GM23338 (cell line): ENCODE data around the gene CARD9. TPM values are rescaled to one million over a fixed set of nuclear protein-coding genes. Genes with fewer than 3 reads are reported as not detected.

Experiments used
- ATAC-seq: fragments of 200-7000 bp; cut with Tn5 transposase; 3 replicates; pipeline ENCODE4 v1.9.1; 2020
- DNase-seq: peaks from one replicate; pipeline ENCODE4 v3.0.0-alpha.2; 2015; ENCODE audit warnings: low spot score
- H2AFZ ChIP-seq: fragments of 200-600 bp; sonication (generic); 2 replicates; pipeline ENCODE4 v1.8.0; 2016; ENCODE audit warnings: antibody characterized with exemption, mild to moderate bottlenecking, moderate library complexity
- H3F3A ChIP-seq: fragments of 200-600 bp; sonication (generic); replicated peaks from 2 replicates; pipeline ENCODE4 v1.8.0; 2017; ENCODE audit warnings: antibody characterized with exemption, mixed run types, low read depth
- H3K27ac ChIP-seq: fragments of 200-600 bp; sonication (generic); 2 replicates; pipeline ENCODE4 v1.6.1; 2016; ENCODE audit warnings: low read depth
- H3K27me3 ChIP-seq: fragments of 200-600 bp; sonication (generic); 2 replicates; pipeline ENCODE4 v1.8.0; 2016; ENCODE audit warnings: mild to moderate bottlenecking, mixed run types, moderate library complexity; ENCODE audit not compliant: insufficient read depth
- H3K36me3 ChIP-seq: fragments of 200-600 bp; sonication (generic); 2 replicates; pipeline ENCODE4 v1.8.0; 2016; ENCODE audit warnings: mild to moderate bottlenecking; ENCODE audit not compliant: insufficient read depth
- H3K4me1 ChIP-seq: fragments of 200-600 bp; sonication (generic); 2 replicates; pipeline ENCODE4 v1.8.0; 2016; ENCODE audit warnings: mild to moderate bottlenecking, moderate library complexity; ENCODE audit not compliant: insufficient read depth
- H3K4me2 ChIP-seq: fragments of 200-600 bp; sonication (generic); 2 replicates; pipeline ENCODE4 v1.7.1; 2017; ENCODE audit warnings: mixed run types
- H3K4me3 ChIP-seq: fragments of 200-600 bp; sonication (generic); 2 replicates; pipeline ENCODE4 v1.6.1; 2016; ENCODE audit warnings: mixed run types
- H3K79me2 ChIP-seq: fragments of 200-600 bp; sonication (generic); replicated peaks from 2 replicates; pipeline ENCODE4 v1.8.0; 2017; ENCODE audit warnings: mild to moderate bottlenecking; ENCODE audit not compliant: insufficient read depth
- H3K9me2 ChIP-seq: fragments of 200-600 bp; sonication (generic); 2 replicates; pipeline ENCODE4 v1.8.0; 2017; ENCODE audit not compliant: insufficient read depth
- H4K20me1 ChIP-seq: fragments of 200-600 bp; sonication (generic); replicated peaks from 2 replicates; pipeline ENCODE4 v1.8.0; 2017; ENCODE audit warnings: mild to moderate bottlenecking; ENCODE audit not compliant: insufficient read depth
- H3K27ac Mint-ChIP-seq: 2 replicates; pipeline ENCODE4 v1.8.0; 2020; ENCODE audit warnings: inconsistent platforms, mild to moderate bottlenecking, moderate library complexity, mixed read lengths
- H3K27me3 Mint-ChIP-seq: 3 replicates; pipeline ENCODE4 v1.8.0; 2022; ENCODE audit warnings: low read depth, mild to moderate bottlenecking, moderate library complexity, mixed read lengths, inconsistent platforms; ENCODE audit not compliant: insufficient read depth, poor library complexity
- H3K36me3 Mint-ChIP-seq: 3 replicates; pipeline ENCODE4 v1.8.0; 2021; ENCODE audit warnings: low read depth, mild to moderate bottlenecking, inconsistent platforms, moderate library complexity, mixed read lengths
- H3K4me1 Mint-ChIP-seq: 3 replicates; pipeline ENCODE4 v1.8.0; 2020; ENCODE audit warnings: mild to moderate bottlenecking, inconsistent platforms, mixed read lengths
- H3K4me3 Mint-ChIP-seq: 3 replicates; pipeline ENCODE4 v1.8.0; 2021; ENCODE audit warnings: moderate library complexity, mild to moderate bottlenecking, inconsistent platforms, mixed read lengths
- H3K9me3 Mint-ChIP-seq: 3 replicates; pipeline ENCODE4 v1.8.0; 2020; ENCODE audit warnings: moderate library complexity, mild to moderate bottlenecking, inconsistent platforms, mixed read lengths
- CREB1 ChIP-seq: fragments of 250-450 bp; sonication (Bioruptor Pico); IDR thresholded peaks from 2 replicates; pipeline ENCODE4 v1.5.0; 2020; ENCODE audit warnings: low read depth, mild to moderate bottlenecking, moderate library complexity
- CTCF ChIP-seq, 2 experiments: fragments of 200-600 bp in 1 of 2; sonication (generic) in 1 of 2; conservative IDR thresholded peaks; 2 replicates each; pipeline versions ENCODE4 v1.5.1 to v1.6.1; 2016 to 2017; ENCODE audit warnings: antibody characterized with exemption in 2 of 2, low read depth in 2 of 2, mild to moderate bottlenecking in 2 of 2, moderate library complexity in 1 of 2
- EZH2 ChIP-seq: fragments of 200-600 bp; sonication (generic); IDR thresholded peaks from one replicate; pipeline ENCODE4 v1.8.0; 2017; ENCODE audit warnings: antibody characterized with exemption, mild to moderate bottlenecking, low read depth; ENCODE audit not compliant: unreplicated experiment
- EZH2phosphoT487 ChIP-seq: fragments of 200-600 bp; sonication (generic); IDR thresholded peaks from one replicate; pipeline ENCODE4 v1.8.1; 2018; ENCODE audit warnings: antibody characterized with exemption; ENCODE audit not compliant: unreplicated experiment
- JUNB ChIP-seq: IDR thresholded peaks from one replicate; pipeline ENCODE4 v1.6.1; 2016; ENCODE audit warnings: antibody characterized with exemption; ENCODE audit not compliant: unreplicated experiment
- NANOG ChIP-seq: IDR thresholded peaks from 2 replicates; pipeline ENCODE4 v1.6.1; 2016; ENCODE audit warnings: antibody characterized with exemption, borderline replicate concordance
- POLR2AphosphoS5 ChIP-seq: IDR thresholded peaks from 2 replicates; pipeline ENCODE4 v1.6.1; 2016; ENCODE audit warnings: antibody characterized with exemption, low read depth
- REST ChIP-seq: IDR thresholded peaks from one replicate; pipeline ENCODE4 v1.6.1; 2018; ENCODE audit warnings: antibody characterized with exemption; ENCODE audit not compliant: unreplicated experiment
- STAT1 ChIP-seq: IDR thresholded peaks from one replicate; pipeline ENCODE4 v1.6.1; 2016; ENCODE audit warnings: antibody characterized with exemption; ENCODE audit not compliant: unreplicated experiment
- ZNF114 ChIP-seq: fragments of 250-450 bp; sonication (Bioruptor Pico); IDR thresholded peaks from 2 replicates; pipeline ENCODE4 v1.5.0; 2020; ENCODE audit warnings: mild to moderate bottlenecking, moderate library complexity
- ZNF331 ChIP-seq: fragments of 250-450 bp; sonication (Bioruptor Pico); IDR thresholded peaks from 2 replicates; pipeline ENCODE4 v1.5.0; 2020; ENCODE audit warnings: low read depth, mild to moderate bottlenecking, moderate library complexity
- polyA plus RNA-seq: library from polyadenylated mRNA; unstranded; fragments of >200 nt; fragmentation: Nextera tagmentation; extraction: Ambion mirVana; gene quantifications from 2 replicates; pipeline ENCODE4 v1.2.1, GENCODE V29; 2016
- total RNA-seq: library from RNA; depleted of rRNA; stranded (reverse); fragments of >200 nt; shearing (Covaris generic); gene quantifications from 2 replicates; pipeline ENCODE4 v1.2.3, GENCODE V29; 2014
- TF ChIP-seq, protein P1 (sequence below): fragments of 250-450 bp; sonication (Bioruptor Pico); IDR thresholded peaks from 2 replicates; pipeline ENCODE4 v1.5.0; 2020; ENCODE audit warnings: mild to moderate bottlenecking, moderate library complexity
- TF ChIP-seq, protein P2 (sequence below): IDR thresholded peaks from 2 replicates; pipeline ENCODE4 v1.6.1; 2016; ENCODE audit warnings: antibody characterized with exemption

Gene CARD9
- total and polyA plus RNA-seq, 2 experiments from 2014 or later = 0.49 to 0.63 TPM

- H3K4me3 Mint-ChIP-seq = no peak overlapping the region
- H3K79me2 ChIP-seq = peaks cover 20% of the 10 kb centered on the region
- H3K9me3 Mint-ChIP-seq = no peaks in the 10 kb centered on the region; the same call in 2 of the 3 replicates
- peaks cover 18% of the 10 kb centered on the region for H3K27me3 Mint-ChIP-seq
- no peak overlapping the region for H3K4me3 ChIP-seq
- peaks cover 8% of the 10 kb centered on the region for H4K20me1 ChIP-seq
- no peak for ATAC-seq
- H3K27ac ChIP-seq = no peak overlapping the region
- no peak for DNase-seq
- no peak overlapping the region for H2AFZ ChIP-seq
- H3K4me2 ChIP-seq = no peak overlapping the region
- H3K36me3 ChIP-seq = peaks cover 25% of the 10 kb centered on the region
- peaks cover 66% of the 10 kb centered on the region for H3K36me3 Mint-ChIP-seq
- peaks cover 27% of the 10 kb centered on the region for H3F3A ChIP-seq
- no peak overlapping the region for H3K27ac Mint-ChIP-seq
- H3K27me3 ChIP-seq = no peaks in the 10 kb centered on the region
- H3K4me1 Mint-ChIP-seq = peaks cover 8% of the 10 kb centered on the region
- H3K4me1 ChIP-seq = peaks cover 3% of the 10 kb centered on the region; the same call in 1 of the 2 replicates
- no peaks in the 10 kb centered on the region for H3K9me2 ChIP-seq
- no peak for TF ChIP-seq ZNF114 (CRISPR knock-in tag)
- no peak for TF ChIP-seq CREB1 (CRISPR knock-in tag)
- TF ChIP-seq NANOG = no peak
- TF ChIP-seq, protein P1, sequence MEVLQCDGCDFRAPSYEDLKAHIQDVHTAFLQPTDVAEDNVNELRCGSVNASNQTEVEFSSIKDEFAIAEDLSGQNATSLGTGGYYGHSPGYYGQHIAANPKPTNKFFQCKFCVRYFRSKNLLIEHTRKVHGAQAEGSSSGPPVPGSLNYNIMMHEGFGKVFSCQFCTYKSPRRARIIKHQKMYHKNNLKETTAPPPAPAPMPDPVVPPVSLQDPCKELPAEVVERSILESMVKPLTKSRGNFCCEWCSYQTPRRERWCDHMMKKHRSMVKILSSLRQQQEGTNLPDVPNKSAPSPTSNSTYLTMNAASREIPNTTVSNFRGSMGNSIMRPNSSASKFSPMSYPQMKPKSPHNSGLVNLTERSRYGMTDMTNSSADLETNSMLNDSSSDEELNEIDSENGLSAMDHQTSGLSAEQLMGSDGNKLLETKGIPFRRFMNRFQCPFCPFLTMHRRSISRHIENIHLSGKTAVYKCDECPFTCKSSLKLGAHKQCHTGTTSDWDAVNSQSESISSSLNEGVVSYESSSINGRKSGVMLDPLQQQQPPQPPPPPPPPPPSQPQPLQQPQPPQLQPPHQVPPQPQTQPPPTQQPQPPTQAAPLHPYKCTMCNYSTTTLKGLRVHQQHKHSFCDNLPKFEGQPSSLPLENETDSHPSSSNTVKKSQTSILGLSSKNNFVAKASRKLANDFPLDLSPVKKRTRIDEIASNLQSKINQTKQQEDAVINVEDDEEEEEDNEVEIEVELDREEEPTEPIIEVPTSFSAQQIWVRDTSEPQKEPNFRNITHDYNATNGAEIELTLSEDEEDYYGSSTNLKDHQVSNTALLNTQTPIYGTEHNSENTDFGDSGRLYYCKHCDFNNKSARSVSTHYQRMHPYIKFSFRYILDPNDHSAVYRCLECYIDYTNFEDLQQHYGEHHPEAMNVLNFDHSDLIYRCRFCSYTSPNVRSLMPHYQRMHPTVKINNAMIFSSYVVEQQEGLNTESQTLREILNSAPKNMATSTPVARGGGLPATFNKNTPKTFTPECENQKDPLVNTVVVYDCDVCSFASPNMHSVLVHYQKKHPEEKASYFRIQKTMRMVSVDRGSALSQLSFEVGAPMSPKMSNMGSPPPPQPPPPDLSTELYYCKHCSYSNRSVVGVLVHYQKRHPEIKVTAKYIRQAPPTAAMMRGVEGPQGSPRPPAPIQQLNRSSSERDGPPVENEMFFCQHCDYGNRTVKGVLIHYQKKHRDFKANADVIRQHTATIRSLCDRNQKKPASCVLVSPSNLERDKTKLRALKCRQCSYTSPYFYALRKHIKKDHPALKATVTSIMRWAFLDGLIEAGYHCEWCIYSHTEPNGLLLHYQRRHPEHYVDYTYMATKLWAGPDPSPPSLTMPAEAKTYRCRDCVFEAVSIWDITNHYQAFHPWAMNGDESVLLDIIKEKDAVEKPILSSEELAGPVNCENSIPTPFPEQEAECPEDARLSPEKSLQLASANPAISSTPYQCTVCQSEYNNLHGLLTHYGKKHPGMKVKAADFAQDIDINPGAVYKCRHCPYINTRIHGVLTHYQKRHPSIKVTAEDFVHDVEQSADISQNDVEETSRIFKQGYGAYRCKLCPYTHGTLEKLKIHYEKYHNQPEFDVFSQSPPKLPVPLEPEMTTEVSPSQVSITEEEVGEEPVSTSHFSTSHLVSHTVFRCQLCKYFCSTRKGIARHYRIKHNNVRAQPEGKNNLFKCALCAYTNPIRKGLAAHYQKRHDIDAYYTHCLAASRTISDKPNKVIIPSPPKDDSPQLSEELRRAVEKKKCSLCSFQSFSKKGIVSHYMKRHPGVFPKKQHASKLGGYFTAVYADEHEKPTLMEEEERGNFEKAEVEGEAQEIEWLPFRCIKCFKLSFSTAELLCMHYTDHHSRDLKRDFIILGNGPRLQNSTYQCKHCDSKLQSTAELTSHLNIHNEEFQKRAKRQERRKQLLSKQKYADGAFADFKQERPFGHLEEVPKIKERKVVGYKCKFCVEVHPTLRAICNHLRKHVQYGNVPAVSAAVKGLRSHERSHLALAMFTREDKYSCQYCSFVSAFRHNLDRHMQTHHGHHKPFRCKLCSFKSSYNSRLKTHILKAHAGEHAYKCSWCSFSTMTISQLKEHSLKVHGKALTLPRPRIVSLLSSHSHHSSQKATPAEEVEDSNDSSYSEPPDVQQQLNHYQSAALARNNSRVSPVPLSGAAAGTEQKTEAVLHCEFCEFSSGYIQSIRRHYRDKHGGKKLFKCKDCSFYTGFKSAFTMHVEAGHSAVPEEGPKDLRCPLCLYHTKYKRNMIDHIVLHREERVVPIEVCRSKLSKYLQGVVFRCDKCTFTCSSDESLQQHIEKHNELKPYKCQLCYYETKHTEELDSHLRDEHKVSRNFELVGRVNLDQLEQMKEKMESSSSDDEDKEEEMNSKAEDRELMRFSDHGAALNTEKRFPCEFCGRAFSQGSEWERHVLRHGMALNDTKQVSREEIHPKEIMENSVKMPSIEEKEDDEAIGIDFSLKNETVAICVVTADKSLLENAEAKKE (CRISPR knock-in tag) = no peak
- TF ChIP-seq EZH2phosphoT487 = no peak
- no peak for TF ChIP-seq POLR2AphosphoS5
- no peak for TF ChIP-seq JUNB
- TF ChIP-seq CTCF (conservative IDR thresholded peaks at IDR 0.05; ENCODE audit: low read depth in 2 of 2) = no peak
- no peak for TF ChIP-seq STAT1
- TF ChIP-seq, protein P2, sequence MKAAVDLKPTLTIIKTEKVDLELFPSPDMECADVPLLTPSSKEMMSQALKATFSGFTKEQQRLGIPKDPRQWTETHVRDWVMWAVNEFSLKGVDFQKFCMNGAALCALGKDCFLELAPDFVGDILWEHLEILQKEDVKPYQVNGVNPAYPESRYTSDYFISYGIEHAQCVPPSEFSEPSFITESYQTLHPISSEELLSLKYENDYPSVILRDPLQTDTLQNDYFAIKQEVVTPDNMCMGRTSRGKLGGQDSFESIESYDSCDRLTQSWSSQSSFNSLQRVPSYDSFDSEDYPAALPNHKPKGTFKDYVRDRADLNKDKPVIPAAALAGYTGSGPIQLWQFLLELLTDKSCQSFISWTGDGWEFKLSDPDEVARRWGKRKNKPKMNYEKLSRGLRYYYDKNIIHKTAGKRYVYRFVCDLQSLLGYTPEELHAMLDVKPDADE = no peak
- TF ChIP-seq EZH2 = no peak
- no peak for TF ChIP-seq REST
- no peak for TF ChIP-seq ZNF331 (CRISPR knock-in tag)
These were observed 30.1 kb upstream of the CARD9 start for GRCh38 chr9:136403538-136403914.
